GM21515 (cell line): ENCODE results near the gene CHRM3.
"Not testable (repeated sequence)": the region's sequence is repeated elsewhere in the genome, so short reads cannot be mapped to it uniquely, and the experiment has no call there.

Experiments used
- ATAC-seq: cut with Tn5 transposase; IDR thresholded peaks from one replicate; pipeline ENCODE4 v1.9.1; 2021; ENCODE audit not compliant: unreplicated experiment

CHRM3 gene

GRCh38 chr1:239386453-239387303 lies at the start of gene CHRM3:
CHRM3 (plus strand) TSS chr1:239386568; CDS start chr1:239907452, 520,884 bp downstream.
- no peak for ATAC-seq

- ATAC-seq = no peak
Measured at GRCh38 chr1:239337799-239338430, 48.5 kb upstream of the CHRM3 start.

- ATAC-seq = no peak
Measured at GRCh38 chr1:239347776-239348175, 38.6 kb upstream of the CHRM3 start.

GRCh38 chr1:239348635-239349353 lies 37.6 kb upstream of the CHRM3 start:
- no peak for ATAC-seq

GRCh38 chr1:239349699-239350098 lies 36.7 kb upstream of the CHRM3 start:
- no peak for ATAC-seq

- no peak for ATAC-seq
Measured at GRCh38 chr1:239353536-239353935, 32.8 kb upstream of the CHRM3 start.

GRCh38 chr1:239354231-239354630 lies 32.1 kb upstream of the CHRM3 start:
- no peak for ATAC-seq

- ATAC-seq = no peak
Measured at GRCh38 chr1:239357867-239358266, 28.5 kb upstream of the CHRM3 start.

GRCh38 chr1:239361403-239361802 lies 25.0 kb upstream of the CHRM3 start:
- ATAC-seq = no peak

- no peak for ATAC-seq
Measured at GRCh38 chr1:239363930-239364329, 22.4 kb upstream of the CHRM3 start.

- no peak for ATAC-seq
Measured at GRCh38 chr1:239367196-239367810, 19.1 kb upstream of the CHRM3 start.

- ATAC-seq = no peak
Measured at GRCh38 chr1:239368436-239369109, 17.8 kb upstream of the CHRM3 start.

GRCh38 chr1:239370869-239371268 lies 15.5 kb upstream of the CHRM3 start:
- not testable (repeated sequence) for ATAC-seq

GRCh38 chr1:239382666-239383065 lies 3.7 kb upstream of the CHRM3 start:
- ATAC-seq = no peak

GRCh38 chr1:239383714-239384113 lies 2.7 kb upstream of the CHRM3 start:
- ATAC-seq = no peak

GRCh38 chr1:239387304-239388158 lies 1.2 kb downstream of the CHRM3 start:
- ATAC-seq = no peak

GRCh38 chr1:239388159-239388485 lies 1.8 kb downstream of the CHRM3 start:
- no peak for ATAC-seq

- no peak for ATAC-seq
Measured at GRCh38 chr1:239388578-239388977, 2.2 kb downstream of the CHRM3 start.

GRCh38 chr1:239389703-239390102 lies 3.3 kb downstream of the CHRM3 start:
- no peak for ATAC-seq

- no peak for ATAC-seq
Measured at GRCh38 chr1:239392271-239392670, 5.9 kb downstream of the CHRM3 start.
